Measurements from ENCODE around the gene RANGRF.
"Not testable (repeated sequence)": the region's sequence is repeated elsewhere in the genome, so short reads cannot be mapped to it uniquely, and the experiment has no call there.

Gene RANGRF

DNA sequence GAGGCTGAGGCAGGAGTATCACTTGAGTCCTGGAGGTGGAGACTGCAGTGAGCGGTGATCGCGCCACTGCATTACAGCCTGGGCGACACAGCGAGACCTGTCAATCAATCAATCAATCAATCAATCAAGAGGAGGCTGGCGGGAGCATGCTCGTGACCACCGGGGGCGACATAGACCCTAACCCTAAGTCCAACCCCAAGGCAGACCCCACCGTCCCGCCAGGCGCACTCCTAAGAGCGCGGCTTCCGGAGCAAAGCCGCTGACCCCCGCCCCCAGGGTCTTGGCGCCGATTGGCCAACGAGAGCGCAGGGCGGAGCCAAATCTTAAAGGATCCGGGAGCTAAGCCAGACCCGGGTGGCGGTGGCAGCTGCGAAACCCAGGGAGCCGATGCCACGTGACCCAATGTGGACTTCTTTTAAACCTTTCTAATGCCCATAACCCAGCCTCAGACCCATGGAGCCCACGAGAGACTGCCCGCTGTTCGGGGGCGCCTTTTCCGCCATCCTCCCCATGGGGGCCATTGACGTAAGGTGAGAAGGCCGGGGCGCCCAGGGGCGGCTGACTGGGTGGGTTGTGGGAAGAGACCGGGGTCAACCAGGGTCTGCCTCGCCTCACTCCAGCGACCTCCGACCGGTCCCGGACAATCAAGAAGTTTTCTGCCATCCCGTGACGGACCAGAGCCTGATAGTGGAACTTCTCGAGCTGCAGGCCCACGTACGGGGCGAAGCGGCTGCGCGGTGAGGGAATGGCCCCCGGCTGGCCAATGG is at the start of gene RANGRF:
RANGRF (plus strand) TSS at position 335 of the 767 bp plus-strand sequence; CDS start at position 454, 119 bp downstream.
- peak; percentile 92 for DNase-seq (ENCODE audit: low read depth, low spot score)

GRCh38 chr17:8243827-8244226 is 44.6 kb upstream of the RANGRF start:
- DNase-seq (ENCODE audit: low read depth, low spot score): no peak

DNA sequence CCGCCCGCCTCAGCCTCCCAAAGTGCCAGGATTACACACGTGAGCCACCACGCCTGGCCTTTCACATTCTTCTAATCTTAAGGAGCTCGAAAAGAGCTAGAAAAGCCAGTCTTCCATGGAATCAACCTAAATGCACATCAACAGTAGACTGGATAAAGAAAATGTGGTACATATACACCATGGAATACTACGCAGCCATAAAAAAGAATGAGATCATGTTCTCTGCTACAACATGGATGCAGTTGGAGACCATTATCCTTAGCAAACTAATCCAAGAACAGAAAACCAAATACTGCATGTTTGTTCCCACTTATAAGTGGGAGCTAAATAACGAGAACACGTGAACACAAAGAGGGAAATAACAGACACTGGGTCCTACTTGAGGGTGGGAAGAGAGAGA is 43.7 kb upstream of the RANGRF start:
- DNase-seq (ENCODE audit: low read depth, low spot score): no peak

- DNase-seq (ENCODE audit: low read depth, low spot score): peak; percentile 97
These were observed 39.5 kb upstream of the RANGRF start, which contains the start of gene PFAS for GRCh38 chr17:8248751-8249607. PFAS (plus strand) TSS chr17:8249289; CDS start chr17:8253938, 4,649 bp downstream.

DNA sequence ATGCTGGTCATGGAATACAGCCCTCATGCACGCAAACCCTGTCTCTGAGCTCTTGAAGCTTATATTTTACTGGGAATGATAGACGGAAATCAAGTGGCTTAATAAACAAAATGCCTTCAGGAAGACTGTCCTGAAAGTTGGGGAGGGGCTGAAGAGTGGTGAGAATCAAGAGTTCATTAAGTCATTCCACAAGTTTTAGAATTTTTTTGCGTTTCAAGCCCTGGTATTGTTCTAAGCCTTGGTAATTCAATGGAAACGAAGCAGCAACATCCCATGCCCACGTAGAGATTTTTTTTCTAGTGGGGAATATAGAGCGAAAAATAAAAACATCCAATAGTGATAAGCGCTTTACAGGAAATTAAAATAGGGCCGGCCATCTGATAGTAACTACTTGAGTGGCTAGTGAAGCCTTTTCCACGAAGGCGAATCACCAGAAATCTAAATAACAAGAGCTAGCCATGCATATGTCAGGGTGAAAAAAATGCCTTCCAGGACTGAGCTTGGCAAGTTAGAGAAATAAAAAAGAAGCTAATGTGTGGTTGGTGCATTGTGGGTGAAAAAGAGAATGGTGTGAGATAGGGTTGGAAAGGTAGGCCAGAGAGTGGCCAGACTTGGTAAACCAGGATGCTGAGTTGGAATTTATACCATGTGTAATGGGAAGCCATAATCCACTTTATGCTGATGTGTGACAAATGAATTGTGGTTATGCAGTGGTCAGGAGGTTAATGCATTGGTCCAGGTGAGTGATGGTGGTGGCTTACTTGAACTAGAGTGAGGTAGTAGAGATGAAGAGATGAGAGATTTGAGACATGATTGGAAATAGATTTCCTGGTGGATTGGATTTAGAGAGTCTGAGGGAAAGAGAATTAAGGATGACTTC is 38.6 kb upstream of the RANGRF start:
- DNase-seq (ENCODE audit: low read depth, low spot score): no peak

- not testable (repeated sequence) for DNase-seq (ENCODE audit: low read depth, low spot score)
These were observed 37.1 kb upstream of the RANGRF start for GRCh38 chr17:8251411-8251810.

DNA sequence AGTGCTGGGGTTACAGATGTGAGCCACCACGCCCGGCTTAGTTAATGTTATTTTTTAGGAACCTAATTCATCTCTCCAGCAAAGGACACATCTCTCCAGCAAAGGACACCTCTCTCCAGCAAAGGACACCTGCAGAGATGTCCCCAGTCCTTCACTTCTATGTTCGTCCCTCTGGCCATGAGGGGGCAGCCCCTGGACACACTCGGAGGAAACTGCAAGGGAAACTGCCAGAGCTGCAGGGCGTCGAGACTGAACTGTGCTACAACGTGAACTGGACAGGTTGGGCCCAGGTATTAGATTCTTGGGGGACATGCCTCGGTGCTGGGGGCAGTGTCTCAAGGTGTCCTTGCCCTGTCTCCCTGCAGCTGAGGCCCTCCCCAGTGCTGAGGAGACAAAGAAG is 34.7 kb upstream of the RANGRF start:
- DNase-seq (ENCODE audit: low read depth, low spot score): peak; percentile 25

GRCh38 chr17:8254881-8255280 is 33.6 kb upstream of the RANGRF start:
- DNase-seq (ENCODE audit: low read depth, low spot score): no peak

DNA sequence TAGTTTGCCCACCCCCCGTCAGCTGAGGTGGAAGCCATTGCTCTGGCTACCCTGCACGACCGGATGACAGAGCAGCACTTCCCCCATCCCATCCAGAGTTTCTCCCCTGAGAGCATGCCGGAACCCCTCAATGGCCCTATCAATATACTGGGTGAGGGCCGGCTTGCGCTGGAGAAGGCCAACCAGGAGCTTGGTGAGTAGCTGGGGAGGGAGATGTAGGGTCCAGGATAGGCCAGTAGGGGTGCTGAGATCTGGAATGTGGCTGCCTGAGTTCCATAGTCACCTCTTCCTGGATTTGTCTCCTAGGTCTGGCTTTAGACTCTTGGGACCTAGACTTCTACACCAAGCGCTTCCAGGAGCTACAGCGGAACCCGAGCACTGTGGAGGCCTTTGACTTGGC is 33.0 kb upstream of the RANGRF start:
- no peak for DNase-seq (ENCODE audit: low read depth, low spot score)

DNA sequence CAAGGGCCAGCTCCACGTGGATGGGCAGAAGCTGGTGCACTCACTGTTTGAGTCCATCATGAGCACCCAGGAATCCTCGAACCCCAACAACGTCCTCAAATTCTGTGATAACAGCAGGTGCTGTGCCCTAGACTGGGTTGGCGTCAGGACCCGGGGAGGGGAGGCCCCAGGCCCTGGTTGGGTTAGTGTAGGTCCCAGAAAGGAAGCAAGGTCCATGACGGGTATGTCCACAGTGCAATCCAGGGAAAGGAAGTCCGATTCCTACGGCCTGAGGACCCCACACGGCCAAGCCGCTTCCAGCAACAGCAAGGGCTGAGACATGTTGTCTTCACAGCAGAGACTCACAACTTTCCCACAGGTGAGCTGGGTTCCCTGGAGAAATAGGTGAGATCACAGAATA is 32.2 kb upstream of the RANGRF start:
- no peak for DNase-seq (ENCODE audit: low read depth, low spot score)

DNA sequence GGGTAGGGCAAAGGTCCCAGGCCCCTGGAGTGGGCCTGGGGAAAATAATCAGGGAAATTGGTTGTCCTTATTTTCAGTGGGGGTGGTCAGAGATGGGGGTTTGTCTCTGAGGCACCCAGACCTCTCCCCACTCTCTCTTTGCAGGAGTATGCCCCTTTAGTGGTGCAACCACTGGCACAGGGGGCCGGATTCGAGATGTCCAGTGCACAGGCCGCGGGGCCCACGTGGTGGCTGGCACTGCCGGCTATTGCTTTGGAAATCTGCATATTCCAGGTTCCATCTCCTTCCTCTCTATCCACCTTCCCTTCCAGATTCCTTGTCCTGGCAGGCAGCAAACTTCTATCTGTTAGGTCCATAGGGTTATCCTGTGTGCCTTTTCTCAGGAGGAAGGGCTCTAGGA is 31.8 kb upstream of the RANGRF start:
- DNase-seq (ENCODE audit: low read depth, low spot score): no peak

GRCh38 chr17:8257801-8258200 is 30.7 kb upstream of the RANGRF start:
- no peak for DNase-seq (ENCODE audit: low read depth, low spot score)

- DNase-seq (ENCODE audit: low read depth, low spot score): no peak
These were observed 24.1 kb upstream of the RANGRF start for GRCh38 chr17:8264320-8264719.

DNA sequence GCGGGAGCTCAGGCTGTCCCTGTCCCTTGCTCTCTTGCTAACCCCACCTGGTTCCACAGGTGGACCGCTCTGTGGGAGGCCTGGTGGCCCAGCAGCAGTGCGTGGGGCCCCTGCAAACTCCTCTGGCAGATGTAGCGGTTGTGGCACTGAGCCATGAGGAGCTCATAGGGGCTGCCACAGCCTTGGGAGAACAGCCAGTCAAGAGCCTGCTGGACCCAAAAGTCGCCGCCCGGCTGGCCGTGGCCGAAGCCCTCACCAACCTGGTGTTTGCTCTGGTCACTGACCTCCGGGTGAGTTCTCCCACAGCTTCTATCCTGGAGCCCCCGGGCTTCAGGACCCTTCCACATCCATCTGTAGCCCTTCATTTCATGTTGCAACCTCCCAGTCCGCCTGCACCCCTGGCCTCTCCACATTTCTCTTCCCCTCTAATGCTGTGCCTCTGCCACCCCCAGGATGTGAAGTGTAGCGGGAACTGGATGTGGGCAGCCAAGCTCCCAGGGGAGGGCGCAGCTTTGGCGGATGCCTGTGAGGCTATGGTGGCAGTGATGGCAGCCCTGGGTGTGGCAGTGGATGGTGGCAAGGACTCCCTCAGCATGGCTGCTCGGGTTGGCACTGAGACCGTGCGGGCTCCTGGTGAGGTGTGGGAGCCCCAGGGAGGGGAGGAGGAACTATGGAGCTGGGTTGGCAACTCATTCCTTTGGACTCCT is 23.5 kb upstream of the RANGRF start:
- DNase-seq (ENCODE audit: low read depth, low spot score): no peak

DNA sequence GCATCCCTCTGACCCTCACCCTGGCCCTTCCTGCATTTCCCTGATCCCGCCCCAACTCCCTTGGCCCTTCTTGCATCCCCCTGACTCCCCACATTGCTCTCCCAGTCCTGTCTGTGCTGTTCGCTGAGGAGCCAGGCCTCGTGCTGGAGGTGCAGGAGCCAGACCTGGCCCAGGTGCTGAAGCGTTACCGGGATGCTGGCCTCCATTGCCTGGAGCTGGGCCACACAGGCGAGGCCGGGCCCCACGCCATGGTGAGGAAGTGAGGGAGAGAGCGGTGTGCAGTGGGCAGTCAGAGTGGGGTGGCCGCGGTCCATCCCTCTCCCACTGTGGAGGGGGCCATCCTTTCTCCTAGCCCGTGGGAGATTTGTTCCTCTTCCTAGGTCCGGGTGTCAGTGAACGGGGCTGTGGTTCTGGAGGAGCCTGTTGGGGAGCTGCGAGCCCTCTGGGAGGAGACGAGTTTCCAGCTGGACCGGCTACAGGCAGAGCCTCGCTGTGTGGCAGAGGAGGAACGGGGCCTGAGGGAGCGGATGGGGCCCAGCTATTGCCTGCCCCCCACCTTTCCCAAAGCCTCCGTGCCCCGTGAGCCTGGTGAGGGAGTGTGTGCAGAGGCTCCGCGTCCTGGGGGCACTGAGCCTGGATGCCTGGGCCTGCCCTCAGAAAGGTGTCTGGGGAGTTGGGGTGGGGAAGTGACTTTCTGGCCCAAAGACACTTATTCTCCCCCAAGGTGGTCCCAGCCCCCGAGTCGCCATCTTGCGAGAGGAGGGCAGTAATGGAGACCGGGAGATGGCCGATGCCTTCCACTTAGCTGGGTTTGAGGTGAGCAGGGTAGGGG is 21.6 kb upstream of the RANGRF start:
- no peak for DNase-seq (ENCODE audit: low read depth, low spot score)

DNA sequence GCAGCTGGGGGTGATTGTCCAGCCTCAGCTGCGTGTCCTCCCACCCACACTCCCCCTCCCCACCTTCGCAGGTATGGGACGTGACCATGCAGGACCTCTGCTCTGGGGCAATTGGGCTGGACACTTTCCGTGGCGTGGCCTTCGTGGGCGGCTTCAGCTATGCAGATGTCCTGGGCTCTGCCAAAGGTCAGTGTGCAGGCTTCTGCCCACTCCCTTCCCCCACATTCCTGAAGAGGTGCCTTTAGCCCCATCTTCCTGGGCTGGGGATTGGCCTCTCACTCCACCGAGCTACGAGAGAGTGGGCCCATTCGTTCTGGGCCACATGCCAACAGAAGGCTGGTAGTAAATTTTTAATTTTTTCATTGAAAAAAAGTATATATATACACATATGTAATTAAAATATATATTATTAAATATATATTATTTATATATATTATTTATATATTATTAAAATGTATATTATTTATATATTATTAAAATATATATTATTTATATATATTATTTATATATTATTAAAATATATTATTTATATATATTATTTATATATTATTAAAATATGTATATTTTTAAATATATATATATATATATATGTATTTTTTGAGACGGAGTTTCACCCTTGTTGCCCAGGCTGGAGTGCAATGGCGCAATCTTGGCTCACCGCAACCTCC is 20.9 kb upstream of the RANGRF start:
- no peak for DNase-seq (ENCODE audit: low read depth, low spot score)

- no peak for DNase-seq (ENCODE audit: low read depth, low spot score)
These were observed 19.7 kb upstream of the RANGRF start for GRCh38 chr17:8268550-8269298.

DNA sequence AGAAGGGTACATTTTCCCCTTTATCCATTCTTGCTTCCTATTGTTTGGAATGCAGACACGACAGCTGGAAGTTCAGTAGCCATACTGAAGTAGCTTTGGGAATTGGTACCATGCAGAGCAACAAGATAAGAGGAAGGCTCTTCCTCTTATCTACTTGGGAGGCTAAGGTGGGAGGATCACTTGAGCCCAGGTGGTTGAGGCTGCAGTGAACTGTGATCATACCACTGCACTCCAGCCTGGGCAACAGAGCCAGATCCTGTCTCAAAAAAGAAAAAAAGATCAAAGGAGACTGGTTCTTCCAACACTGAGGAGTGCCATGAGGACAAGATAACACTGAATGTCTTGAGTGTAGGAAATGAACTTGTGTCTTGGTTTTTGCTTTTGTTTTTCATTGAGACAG is 16.0 kb upstream of the RANGRF start:
- DNase-seq (ENCODE audit: low read depth, low spot score): no peak

GRCh38 chr17:8273884-8274444 is 14.5 kb upstream of the RANGRF start:
- no peak for DNase-seq (ENCODE audit: low read depth, low spot score)

Data from astrocyte of the hippocampus (primary cell).